GM12892 (cell line): ENCODE measurements around the gene PIK3C2G.

Source experiments
- POLR2A ChIP-seq: IDR thresholded peaks from 2 replicates; pipeline ENCODE4 v1.6.1; 2011; ENCODE audit warnings: low read depth, low read length, control low read depth
- POLR2AphosphoS5 ChIP-seq: IDR thresholded peaks from 2 replicates; pipeline ENCODE4 v1.6.1; 2011; ENCODE audit warnings: low read depth, low read length, control low read depth
- TAF1 ChIP-seq: IDR thresholded peaks from 2 replicates; pipeline ENCODE4 v1.6.1; 2011; ENCODE audit warnings: low read depth, mild to moderate bottlenecking, control low read depth, low read length, borderline replicate concordance

GRCh38 chr12:18583655-18584054, 322.3 kb downstream of the PIK3C2G start:
- TF ChIP-seq POLR2AphosphoS5 (no peak), POLR2A (no peak), TAF1 (no peak)
